Measurements from ENCODE around the gene ZNF654.

- no peak for TF ChIP-seq CTCF (conservative IDR thresholded peaks at IDR 0.05; ENCODE audit: low read depth in 2 of 2)
- no peak for TF ChIP-seq POLR2AphosphoS5 (IDR thresholded peaks at IDR 0.05; ENCODE audit: low read depth)
- no peak for TF ChIP-seq EZH2phosphoT487 (IDR thresholded peaks at IDR 0.05; ENCODE audit: unreplicated experiment)
- no peak for TF ChIP-seq REST (IDR thresholded peaks at IDR 0.05; ENCODE audit: unreplicated experiment)
- TF ChIP-seq EZH2 (IDR thresholded peaks at IDR 0.05; ENCODE audit: low read depth, unreplicated experiment), result no peak
- TF ChIP-seq ETS1 (IDR thresholded peaks at IDR 0.05), result no peak
- no peak for TF ChIP-seq ZNF462 (CRISPR knock-in tag; IDR thresholded peaks at IDR 0.05)
- TF ChIP-seq JUNB (IDR thresholded peaks at IDR 0.05; ENCODE audit: unreplicated experiment), result no peak
- TF ChIP-seq ZNF331 (CRISPR knock-in tag; IDR thresholded peaks at IDR 0.05; ENCODE audit: low read depth), result no peak
Measured at GRCh38 chr3:88075072-88075471, 16.0 kb downstream of the ZNF654 start.
